ENCODE results near the gene CDH23.

Gene CDH23

DNA sequence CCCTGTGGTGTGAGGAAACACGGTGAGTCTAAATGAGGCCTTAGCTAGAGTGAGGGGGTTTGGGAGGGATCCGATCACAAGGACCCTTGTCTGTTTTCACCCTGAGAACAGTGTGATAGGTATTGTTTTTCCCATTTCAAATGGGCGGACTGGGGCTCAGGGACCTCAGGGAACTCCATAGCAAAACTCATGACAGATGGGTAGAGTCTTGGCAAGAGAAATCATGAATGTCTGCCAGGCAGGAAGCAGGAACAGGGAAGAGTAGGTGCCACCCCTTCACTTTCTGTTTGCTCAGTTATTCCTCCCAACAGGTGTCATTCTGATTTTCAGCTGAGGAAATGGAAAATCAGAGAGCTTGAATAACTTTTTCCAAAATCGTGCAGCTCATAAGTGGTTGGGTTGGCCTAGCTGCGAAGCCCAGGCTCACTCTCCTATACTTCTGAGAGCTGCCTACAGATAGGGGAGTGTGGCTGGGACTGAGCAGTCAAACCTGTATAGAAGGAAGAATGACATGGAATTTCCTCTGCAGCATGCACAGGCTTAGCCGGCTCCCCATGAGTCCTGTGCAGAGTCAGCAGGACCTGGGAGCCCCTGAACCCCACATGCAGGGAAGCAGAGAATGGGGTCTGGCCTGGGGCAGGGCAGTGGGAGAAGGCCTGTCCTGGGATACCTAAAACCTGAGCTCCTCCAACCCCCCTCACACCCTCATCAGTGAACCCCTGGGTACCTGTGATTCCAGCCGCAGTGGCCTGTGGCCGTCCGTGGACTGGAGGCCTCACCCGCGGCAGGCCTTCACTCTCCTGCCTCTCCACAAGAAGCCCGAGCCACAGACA lies 340.5 kb downstream of the CDH23 start:
- Histone ChIP-seq H3K4me2 (ENCODE audit: low read depth, low read length) (no peak overlapping the region), H3F3A (ENCODE audit: insufficient read depth, low read length) (no peaks in the 10 kb centered on the region), H2AFZ (ENCODE audit: low read length) (no peak overlapping the region), H4K20me1 (ENCODE audit: insufficient read depth, low read length) (no peaks in the 10 kb centered on the region), H3K27me3 (replicated peaks; ENCODE audit: insufficient read depth, low read length) (no peaks in the 10 kb centered on the region), H3K9me3 (replicated peaks; ENCODE audit: insufficient read depth, low read length) (no peaks in the 10 kb centered on the region), H3K36me3 (replicated peaks; ENCODE audit: insufficient read depth, low read length) (no peaks in the 10 kb centered on the region), H3K9ac (ENCODE audit: low read length) (no peak overlapping the region), H3K9me2 (replicated peaks; ENCODE audit: insufficient read depth, low read length) (no peaks in the 10 kb centered on the region), H3K27ac (ENCODE audit: low read length) (no peak overlapping the region), H3K4me1 (ENCODE audit: low read length) (peaks cover 14% of the 10 kb centered on the region), H3K79me2 (ENCODE audit: low read length) (no peaks in the 10 kb centered on the region), H3K4me3 (ENCODE audit: low read length) (no peak overlapping the region)
- no peak for DNase-seq
- no peak for TF ChIP-seq EZH2 (optimal IDR thresholded peaks at IDR 0.05; ENCODE audit: low read depth, low read length)
- TF ChIP-seq, protein P1, sequence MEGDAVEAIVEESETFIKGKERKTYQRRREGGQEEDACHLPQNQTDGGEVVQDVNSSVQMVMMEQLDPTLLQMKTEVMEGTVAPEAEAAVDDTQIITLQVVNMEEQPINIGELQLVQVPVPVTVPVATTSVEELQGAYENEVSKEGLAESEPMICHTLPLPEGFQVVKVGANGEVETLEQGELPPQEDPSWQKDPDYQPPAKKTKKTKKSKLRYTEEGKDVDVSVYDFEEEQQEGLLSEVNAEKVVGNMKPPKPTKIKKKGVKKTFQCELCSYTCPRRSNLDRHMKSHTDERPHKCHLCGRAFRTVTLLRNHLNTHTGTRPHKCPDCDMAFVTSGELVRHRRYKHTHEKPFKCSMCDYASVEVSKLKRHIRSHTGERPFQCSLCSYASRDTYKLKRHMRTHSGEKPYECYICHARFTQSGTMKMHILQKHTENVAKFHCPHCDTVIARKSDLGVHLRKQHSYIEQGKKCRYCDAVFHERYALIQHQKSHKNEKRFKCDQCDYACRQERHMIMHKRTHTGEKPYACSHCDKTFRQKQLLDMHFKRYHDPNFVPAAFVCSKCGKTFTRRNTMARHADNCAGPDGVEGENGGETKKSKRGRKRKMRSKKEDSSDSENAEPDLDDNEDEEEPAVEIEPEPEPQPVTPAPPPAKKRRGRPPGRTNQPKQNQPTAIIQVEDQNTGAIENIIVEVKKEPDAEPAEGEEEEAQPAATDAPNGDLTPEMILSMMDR (IDR thresholded peaks at IDR 0.05; ENCODE audit: low read length), result no peak
- no peak for TF ChIP-seq EZH2phosphoT487 (IDR thresholded peaks at IDR 0.05; ENCODE audit: low read length)

DNA sequence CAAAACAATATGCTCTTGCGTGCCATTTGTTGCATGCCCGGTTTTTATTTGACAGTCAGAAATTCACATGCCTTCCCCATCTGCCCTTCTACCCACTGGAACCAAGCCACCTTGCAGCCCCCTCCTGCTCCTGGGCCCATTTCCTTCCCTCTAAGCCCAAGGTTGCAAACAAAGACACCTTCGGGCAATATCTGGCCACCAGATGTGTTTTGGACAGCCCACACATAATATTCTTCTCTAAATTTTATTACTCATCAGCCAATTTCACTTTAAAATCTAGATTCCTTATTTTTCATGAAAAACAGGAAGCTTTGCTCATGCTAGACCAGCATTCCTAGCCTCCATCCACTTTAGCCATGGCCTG lies 341.1 kb downstream of the CDH23 start:
- no peaks in the 10 kb centered on the region for H3K9me2 ChIP-seq (replicated peaks; ENCODE audit: insufficient read depth, low read length)
- no peaks in the 10 kb centered on the region for H3K27me3 ChIP-seq (replicated peaks; ENCODE audit: insufficient read depth, low read length)
- no peaks in the 10 kb centered on the region for H3K9me3 ChIP-seq (replicated peaks; ENCODE audit: insufficient read depth, low read length)
- H3K4me1 ChIP-seq (ENCODE audit: low read length), result peaks cover 14% of the 10 kb centered on the region
- no peak overlapping the region for H3K4me2 ChIP-seq (ENCODE audit: low read depth, low read length)
- no peaks in the 10 kb centered on the region for H3K79me2 ChIP-seq (ENCODE audit: low read length)
- H4K20me1 ChIP-seq (ENCODE audit: insufficient read depth, low read length), result no peaks in the 10 kb centered on the region
- H3K27ac ChIP-seq (ENCODE audit: low read length), result no peak overlapping the region
- TF ChIP-seq EZH2phosphoT487 (IDR thresholded peaks at IDR 0.05; ENCODE audit: low read length) (no peak), EZH2 (optimal IDR thresholded peaks at IDR 0.05; ENCODE audit: low read depth, low read length) (no peak)
- TF ChIP-seq, protein P1 (IDR thresholded peaks at IDR 0.05; ENCODE audit: low read length), result no peak
- H3K36me3 ChIP-seq (replicated peaks; ENCODE audit: insufficient read depth, low read length), result no peaks in the 10 kb centered on the region
- H3K9ac ChIP-seq (ENCODE audit: low read length), result no peak overlapping the region
- no peaks in the 10 kb centered on the region for H3F3A ChIP-seq (ENCODE audit: insufficient read depth, low read length)
- no peak overlapping the region for H3K4me3 ChIP-seq (ENCODE audit: low read length)
- DNase-seq, result no peak
- H2AFZ ChIP-seq (ENCODE audit: low read length), result no peak overlapping the region

DNA sequence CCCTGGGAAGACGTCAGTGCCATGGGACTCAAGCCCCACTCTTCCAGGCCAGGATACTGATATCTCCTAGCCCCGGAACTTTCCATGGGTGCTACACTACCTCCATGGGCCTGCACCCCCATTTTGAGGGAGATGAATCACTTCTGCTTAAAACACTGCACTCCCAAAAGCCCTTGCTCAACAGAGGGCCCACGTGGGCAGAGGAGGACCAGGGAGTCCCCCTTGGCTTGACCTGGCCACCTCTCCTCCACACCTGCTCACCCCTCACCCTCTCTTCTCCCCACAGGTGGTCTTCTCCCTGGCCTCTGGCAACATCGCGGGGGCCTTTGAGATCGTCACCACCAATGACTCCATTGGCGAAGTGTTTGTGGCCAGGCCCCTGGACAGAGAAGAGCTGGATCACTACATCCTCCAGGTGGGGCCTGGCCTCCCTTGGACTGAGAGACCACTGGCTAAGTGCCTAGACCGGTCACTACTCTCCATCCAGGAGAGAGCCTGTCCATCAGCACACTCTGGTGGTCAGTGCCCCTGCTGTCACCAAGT lies 342.7 kb downstream of the CDH23 start:
- Histone ChIP-seq H3K27ac (ENCODE audit: low read length) (no peak overlapping the region), H3K79me2 (ENCODE audit: low read length) (no peaks in the 10 kb centered on the region), H3K27me3 (replicated peaks; ENCODE audit: insufficient read depth, low read length) (no peaks in the 10 kb centered on the region), H3K4me1 (ENCODE audit: low read length) (peaks cover 14% of the 10 kb centered on the region), H3K4me2 (ENCODE audit: low read depth, low read length) (no peak overlapping the region), H3K9ac (ENCODE audit: low read length) (no peak overlapping the region), H3K9me2 (replicated peaks; ENCODE audit: insufficient read depth, low read length) (no peaks in the 10 kb centered on the region), H3F3A (ENCODE audit: insufficient read depth, low read length) (no peaks in the 10 kb centered on the region), H3K36me3 (replicated peaks; ENCODE audit: insufficient read depth, low read length) (no peaks in the 10 kb centered on the region), H4K20me1 (ENCODE audit: insufficient read depth, low read length) (no peaks in the 10 kb centered on the region), H3K4me3 (ENCODE audit: low read length) (no peak overlapping the region), H3K9me3 (replicated peaks; ENCODE audit: insufficient read depth, low read length) (no peaks in the 10 kb centered on the region), H2AFZ (ENCODE audit: low read length) (no peak overlapping the region)
- DNase-seq, result no peak
- TF ChIP-seq, protein P1 (IDR thresholded peaks at IDR 0.05; ENCODE audit: low read length), result no peak
- TF ChIP-seq EZH2phosphoT487 (IDR thresholded peaks at IDR 0.05; ENCODE audit: low read length) (no peak), EZH2 (optimal IDR thresholded peaks at IDR 0.05; ENCODE audit: low read depth, low read length) (no peak)

Data from MM.1S (cell line).